H1 (cell line): Measurements from ENCODE around the gene MCC. TPM values are rescaled to one million over a fixed set of nuclear protein-coding genes. Genes with fewer than 3 reads are reported as not detected.

Experiments used
- CTCF ChIA-PET: fragments of 300-600 bp; sonication (Branson Sonifier 250); formaldehyde crosslinking; loops from one replicate; lab custom pipeline; 2021; ENCODE audit not compliant: partially characterized antibody; lab: Charles Lee
- POLR2A ChIA-PET: fragments of 300-600 bp; sonication (Branson Sonifier 250); formaldehyde crosslinking; loops from one replicate; lab custom pipeline; 2021; ENCODE audit warnings: inconsistent platforms; ENCODE audit not compliant: partially characterized antibody; lab: Charles Lee
- DNase-seq, 2 experiments: peaks; one replicate each; pipeline versions ENCODE4 v3.0.0 to v3.0.0-alpha.2; 2010 to 2022; ENCODE audit warnings: low spot score in 2 of 2, low read depth in 1 of 2, mixed read lengths in 1 of 2
- FAIRE-seq: peaks from 2 replicates; lab custom pipeline; 2011; peaks lifted over from hg19 to GRCh38; lab: Jason Lieb, UNC
- H2AFZ ChIP-seq: 2 replicates; pipeline ENCODE4 v1.8.1; 2012; ENCODE audit warnings: low read length, inconsistent platforms
- H2AK5ac ChIP-seq: 2 replicates; pipeline ENCODE4 v1.6.1; 2013; ENCODE audit warnings: low read depth, low read length
- H2BK120ac ChIP-seq: replicated peaks from 2 replicates; pipeline ENCODE3; 2013; ENCODE audit warnings: low read depth, low read length, inconsistent platforms
- H2BK12ac ChIP-seq: 2 replicates; pipeline ENCODE4 v1.6.1; 2013; ENCODE audit warnings: low read depth, low read length
- H2BK15ac ChIP-seq: 2 replicates; pipeline ENCODE4 v1.6.1; 2013; ENCODE audit warnings: low read length
- H2BK20ac ChIP-seq: 2 replicates; pipeline ENCODE4 v1.6.1; 2013; ENCODE audit warnings: low read length
- H2BK5ac ChIP-seq: 2 replicates; pipeline ENCODE4 v1.6.1; 2013; ENCODE audit warnings: low read depth, low read length
- H3K14ac ChIP-seq: 2 replicates; pipeline ENCODE4 v1.6.1; 2013; ENCODE audit warnings: inconsistent platforms; ENCODE audit not compliant: insufficient read length
- H3K18ac ChIP-seq: 2 replicates; pipeline ENCODE4 v1.6.1; 2013; ENCODE audit warnings: low read length; ENCODE audit errors: extremely low read depth
- H3K23ac ChIP-seq: 2 replicates; pipeline ENCODE4 v1.6.1; 2013; ENCODE audit warnings: inconsistent platforms; ENCODE audit not compliant: insufficient read length
- H3K23me2 ChIP-seq: 2 replicates; pipeline ENCODE4 v1.6.1; 2013; ENCODE audit warnings: low read depth, low read length
- H3K27ac ChIP-seq: 2 replicates; pipeline ENCODE4 v1.6.1; 2011; ENCODE audit warnings: low read depth, low read length, inconsistent platforms
- H3K27me3 ChIP-seq, 4 experiments: replicated peaks in 1 of 4; 1 replicate in 1 of 4; 2 replicates in 3 of 4; pipeline versions ENCODE4 v1.6.1 to v1.8.1; 2011 to 2013; ENCODE audit warnings: low read length in 3 of 4, mild to moderate bottlenecking in 3 of 4, inconsistent platforms in 2 of 4, mixed read lengths in 2 of 4, moderate library complexity in 1 of 4; ENCODE audit not compliant: control insufficient read depth in 3 of 4, insufficient read depth in 3 of 4; ENCODE audit errors: extremely low read depth in 1 of 4
- H3K36me3 ChIP-seq, 4 experiments: 2 replicates each; pipeline versions ENCODE4 v1.6.1 to v1.8.1; 2011 to 2013; ENCODE audit warnings: mild to moderate bottlenecking in 4 of 4, low read length in 3 of 4, moderate library complexity in 2 of 4, control low read depth in 1 of 4, inconsistent platforms in 1 of 4; ENCODE audit not compliant: insufficient read depth in 4 of 4, control insufficient read depth in 2 of 4
- H3K4ac ChIP-seq: replicated peaks from 2 replicates; pipeline ENCODE3; 2013; ENCODE audit warnings: low read length, low read depth, mixed read lengths, inconsistent platforms; ENCODE audit not compliant: insufficient read length
- H3K4me1 ChIP-seq, 4 experiments: replicated peaks in 1 of 4; 1 replicate in 1 of 4; 2 replicates in 3 of 4; pipeline versions ENCODE4 v1.6.1 to v1.8.1; 2011 to 2013; ENCODE audit warnings: low read length in 3 of 4, inconsistent platforms in 2 of 4, mixed read lengths in 1 of 4; ENCODE audit not compliant: insufficient read depth in 4 of 4, control insufficient read depth in 3 of 4
- H3K4me2 ChIP-seq, 2 experiments: 2 replicates each; pipeline versions ENCODE4 v1.6.1 to v1.8.1; 2011 to 2013; ENCODE audit warnings: low read depth in 2 of 2, low read length in 2 of 2, control low read depth in 1 of 2, inconsistent platforms in 1 of 2, mild to moderate bottlenecking in 1 of 2; ENCODE audit not compliant: insufficient read depth in 1 of 2
- H3K4me3 ChIP-seq, 4 experiments: fragments of 200-600, 300-600 bp in 1 of 4; sonication (generic), shearing (Covaris generic), sonication (Bioruptor Twin) in 1 of 4; 2 replicates each; pipeline versions ENCODE4 v1.5.1 to v1.8.1; 2011 to 2016; ENCODE audit warnings: low read length in 4 of 4, low read depth in 3 of 4, control low read depth in 2 of 4, inconsistent platforms in 2 of 4, mild to moderate bottlenecking in 2 of 4, mixed read lengths in 1 of 4, moderate library complexity in 1 of 4; ENCODE audit not compliant: insufficient read depth in 2 of 4; ENCODE audit errors: extremely low read depth in 1 of 4
- H3K56ac ChIP-seq: replicated peaks from 2 replicates; pipeline ENCODE3; 2013; ENCODE audit warnings: low read depth, mild to moderate bottlenecking, mixed read lengths, low read length, inconsistent platforms; ENCODE audit not compliant: insufficient read length
- H3K79me1 ChIP-seq: 2 replicates; pipeline ENCODE4 v1.6.1; 2013; ENCODE audit warnings: low read depth, low read length, control low read depth
- H3K79me2 ChIP-seq, 2 experiments: 2 replicates each; pipeline versions ENCODE4 v1.6.1 to v1.8.1; 2012 to 2013; ENCODE audit warnings: low read length in 2 of 2, mild to moderate bottlenecking in 2 of 2, inconsistent platforms in 1 of 2; ENCODE audit not compliant: insufficient read depth in 2 of 2, control insufficient read depth in 1 of 2
- H3K9ac ChIP-seq, 4 experiments: replicated peaks in 1 of 4; 1 replicate in 1 of 4; 2 replicates in 3 of 4; pipeline versions ENCODE4 v1.6.1 to v1.8.1; 2011 to 2013; ENCODE audit warnings: low read depth in 3 of 4, low read length in 3 of 4, control low read depth in 2 of 4, mild to moderate bottlenecking in 2 of 4, moderate library complexity in 2 of 4, inconsistent platforms in 1 of 4; ENCODE audit errors: extremely low read depth in 1 of 4
- H3K9me3 ChIP-seq, 2 experiments: 2 replicates each; pipeline versions ENCODE4 v1.6.1 to v1.8.1; 2012 to 2013; ENCODE audit warnings: mild to moderate bottlenecking in 2 of 2, moderate library complexity in 2 of 2, control low read depth in 1 of 2, inconsistent platforms in 1 of 2, low read depth in 1 of 2, low read length in 1 of 2, mixed read lengths in 1 of 2; ENCODE audit not compliant: insufficient read depth in 2 of 2
- H4K20me1 ChIP-seq, 2 experiments: replicated peaks in 1 of 2; 2 replicates each; pipeline versions ENCODE3 to v1.8.1; 2011 to 2013; ENCODE audit warnings: inconsistent platforms in 2 of 2, low read length in 2 of 2, mild to moderate bottlenecking in 1 of 2; ENCODE audit not compliant: insufficient read depth in 2 of 2, control insufficient read depth in 1 of 2
- H4K5ac ChIP-seq: 2 replicates; pipeline ENCODE4 v1.6.1; 2013; ENCODE audit warnings: low read length, low read depth, mixed read lengths, inconsistent platforms; ENCODE audit not compliant: insufficient read length
- H4K8ac ChIP-seq: 2 replicates; pipeline ENCODE4 v1.8.0; 2013; ENCODE audit warnings: mild to moderate bottlenecking, moderate library complexity, low read length, inconsistent platforms; ENCODE audit not compliant: insufficient read depth; ENCODE audit errors: extremely low read depth
- H4K91ac ChIP-seq: replicated peaks from 2 replicates; pipeline ENCODE3; 2013; ENCODE audit warnings: low read length, mixed read lengths, inconsistent platforms; ENCODE audit not compliant: insufficient read length
- ASH2L ChIP-seq: fragments of 200-600, 300-600 bp; sonication (generic); IDR thresholded peaks from one replicate; pipeline ENCODE4 v1.7.1; 2017; ENCODE audit warnings: low read length
- BCL11A ChIP-seq, 2 experiments: IDR thresholded peaks; one replicate each; pipeline ENCODE4 v1.6.1; 2011; ENCODE audit warnings: low read depth in 2 of 2, low read length in 2 of 2, mild to moderate bottlenecking in 2 of 2
- CREB1 ChIP-seq: IDR thresholded peaks from 2 replicates; pipeline ENCODE4 v1.6.1; 2012; ENCODE audit warnings: inconsistent platforms
- EZH2 ChIP-seq: fragments of 200-600 bp; sonication (generic); IDR thresholded peaks from 2 replicates; pipeline ENCODE4 v1.7.1; 2012; ENCODE audit warnings: low read depth, mild to moderate bottlenecking, moderate library complexity, low read length, inconsistent platforms; ENCODE audit not compliant: severe bottlenecking
- PHF8 ChIP-seq: fragments of 200-600 bp; sonication (generic); conservative IDR thresholded peaks from 2 replicates; pipeline ENCODE4 v1.7.1; 2012; ENCODE audit warnings: low read depth, mild to moderate bottlenecking, inconsistent platforms, low read length, moderate library complexity
- RNF2 ChIP-seq: fragments of 200-900, 300-1000 bp; sonication (generic); IDR thresholded peaks from 2 replicates; pipeline ENCODE4 v1.7.1; 2016; ENCODE audit warnings: borderline replicate concordance, low read depth, mild to moderate bottlenecking, antibody characterized with exemption, low read length; ENCODE audit not compliant: poor library complexity, severe bottlenecking; ENCODE audit errors: missing control alignments
- TAF1 ChIP-seq: IDR thresholded peaks from 2 replicates; pipeline ENCODE4 v1.6.1; 2011; ENCODE audit warnings: mild to moderate bottlenecking, low read depth, low read length
- polyA plus RNA-seq, 7 experiments: library from polyadenylated mRNA; depleted of rRNA in 3 of 7; stranded (reverse) in 5 of 7; unstranded in 2 of 7; fragments of >200 nt in 5 of 7; fragments of 200-250 nt in 2 of 7; gene quantifications; 1 replicate in 5 of 7; 2 replicates in 1 of 7; 4 replicates in 1 of 7; pipeline versions ENCODE4 v1.2.1 to v1.2.3, GENCODE V29; 2011 to 2013; ENCODE audit warnings: missing spikeins in 2 of 7, mixed read lengths in 2 of 7
- total RNA-seq: library from RNA; stranded (reverse); fragmentation: NEBNext Ultra II Directional; extraction: Animal tissue kit (Norgen Biotek cat#: 25700); gene quantifications from 2 replicates; pipeline ENCODE4 v1.2.1, GENCODE V29; 2021
- TF ChIP-seq, protein P1 (sequence below), 3 experiments: IDR thresholded peaks; 1 replicate in 2 of 3; 2 replicates in 1 of 3; pipeline versions ENCODE4 v1.5.1 to v1.6.1; 2011; ENCODE audit warnings: low read length in 3 of 3, mild to moderate bottlenecking in 3 of 3, inconsistent platforms in 2 of 3, low read depth in 1 of 3, moderate library complexity in 1 of 3; ENCODE audit not compliant: insufficient read depth in 1 of 3; ENCODE audit errors: control extremely low read depth in 1 of 3

MCC gene
- total and polyA plus RNA-seq, 2 of the 8 experiments (the other 6 are each of a cell fraction or from before 2014, with no cell fraction given): 2.6 to 18.3 TPM

DNA sequence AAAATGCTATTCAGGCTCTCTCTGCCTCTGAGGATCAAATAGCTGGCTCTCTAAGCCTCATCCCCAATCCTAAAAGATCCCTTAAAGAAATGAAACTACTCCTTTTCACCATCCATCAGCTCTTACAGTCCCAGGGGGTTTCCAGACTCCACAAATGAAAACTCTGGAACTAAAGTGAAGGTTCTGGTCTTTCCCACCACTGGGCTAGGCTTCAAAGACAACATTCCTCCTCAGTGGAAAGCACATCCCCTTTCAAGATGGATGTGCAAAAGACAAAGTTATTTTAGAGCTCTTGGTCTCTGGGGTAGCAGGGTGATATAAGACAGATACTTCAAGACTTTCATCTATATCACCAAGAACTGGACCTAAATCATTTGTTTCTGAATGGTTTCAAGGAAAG, 404.8 kb downstream of the MCC start:
- H4K20me1 ChIP-seq: peaks cover 0 to 4% of the 10 kb centered on the region in 2 experiments
- H3K27me3 ChIP-seq: no peaks in the 10 kb centered on the region; a peak in 1 of 7 replicates
- ChIA-PET CTCF (interaction anchor here (0.7 to 2.7 kb wide), 9 partner anchors 11 to 292 kb away, joined by 3 to 10 read pairs (median 4); no protein-coding TSS in a partner anchor), POLR2A (no interaction called here)
- no peak overlapping the region for H3K4ac ChIP-seq
- no peak overlapping the region for H2BK5ac ChIP-seq
- H4K5ac ChIP-seq: no peak overlapping the region
- no peak overlapping the region for H3K14ac ChIP-seq
- no peaks in the 10 kb centered on the region for H3K79me2 ChIP-seq
- H3K79me1 ChIP-seq: no peaks in the 10 kb centered on the region
- no peak overlapping the region for H2AFZ ChIP-seq
- H3K56ac ChIP-seq: no peak overlapping the region
- peaks cover 0 to 4% (median 1%) of the 10 kb centered on the region in 4 experiments; a peak in 4 of 8 replicates for H3K36me3 ChIP-seq
- no peaks in the 10 kb centered on the region for H3K9me3 ChIP-seq
- no peaks in the 10 kb centered on the region for H3K23me2 ChIP-seq
- H3K9ac ChIP-seq: no peak overlapping the region
- H3K27ac ChIP-seq: no peak overlapping the region
- H2BK12ac ChIP-seq: no peak overlapping the region
- no peak for FAIRE-seq
- H4K91ac ChIP-seq: no peak overlapping the region
- no peak overlapping the region for H3K4me2 ChIP-seq
- no peak overlapping the region for H2AK5ac ChIP-seq
- no peak overlapping the region for H3K23ac ChIP-seq
- DNase-seq: no peak
- no peak overlapping the region for H2BK120ac ChIP-seq
- no peak overlapping the region for H2BK20ac ChIP-seq
- H4K8ac ChIP-seq: no peak overlapping the region
- H3K4me3 ChIP-seq: no peak overlapping the region
- H2BK15ac ChIP-seq: no peak overlapping the region
- H3K18ac ChIP-seq: no peak overlapping the region
- peaks cover 0 to 7% (median 0%) of the 10 kb centered on the region in 4 experiments; a peak in 1 of 7 replicates for H3K4me1 ChIP-seq
- TF ChIP-seq EZH2 (no peak), RNF2 (no peak), PHF8 (no peak), CREB1 (no peak), ASH2L (no peak), TAF1 (no peak), BCL11A (IDR thresholded peaks at IDR 0.05; ENCODE audit: low read depth in 2 of 2, low read length in 2 of 2) (no peak)
- TF ChIP-seq, protein P1, sequence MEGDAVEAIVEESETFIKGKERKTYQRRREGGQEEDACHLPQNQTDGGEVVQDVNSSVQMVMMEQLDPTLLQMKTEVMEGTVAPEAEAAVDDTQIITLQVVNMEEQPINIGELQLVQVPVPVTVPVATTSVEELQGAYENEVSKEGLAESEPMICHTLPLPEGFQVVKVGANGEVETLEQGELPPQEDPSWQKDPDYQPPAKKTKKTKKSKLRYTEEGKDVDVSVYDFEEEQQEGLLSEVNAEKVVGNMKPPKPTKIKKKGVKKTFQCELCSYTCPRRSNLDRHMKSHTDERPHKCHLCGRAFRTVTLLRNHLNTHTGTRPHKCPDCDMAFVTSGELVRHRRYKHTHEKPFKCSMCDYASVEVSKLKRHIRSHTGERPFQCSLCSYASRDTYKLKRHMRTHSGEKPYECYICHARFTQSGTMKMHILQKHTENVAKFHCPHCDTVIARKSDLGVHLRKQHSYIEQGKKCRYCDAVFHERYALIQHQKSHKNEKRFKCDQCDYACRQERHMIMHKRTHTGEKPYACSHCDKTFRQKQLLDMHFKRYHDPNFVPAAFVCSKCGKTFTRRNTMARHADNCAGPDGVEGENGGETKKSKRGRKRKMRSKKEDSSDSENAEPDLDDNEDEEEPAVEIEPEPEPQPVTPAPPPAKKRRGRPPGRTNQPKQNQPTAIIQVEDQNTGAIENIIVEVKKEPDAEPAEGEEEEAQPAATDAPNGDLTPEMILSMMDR (IDR thresholded peaks at IDR 0.05; ENCODE audit: control extremely low read depth in 1 of 3, insufficient read depth in 1 of 3, low read depth in 1 of 3, low read length in 3 of 3): no peak
